GM12865 (cell line): ENCODE results near the gene TFDP2.

Experiments
- DNase-seq: peaks from one replicate; pipeline ENCODE4 v3.0.0; 2010; ENCODE audit warnings: low read depth
- H3K4me3 ChIP-seq: 2 replicates; pipeline ENCODE4 v1.5.1; 2011; ENCODE audit warnings: mild to moderate bottlenecking, low read depth, low read length, control low read depth
- TF ChIP-seq, protein P1 (sequence below): IDR thresholded peaks from 2 replicates; pipeline ENCODE4 v1.5.1; 2011; ENCODE audit warnings: low read length, control low read depth, low read depth, inconsistent platforms; ENCODE audit not compliant: insufficient read depth; ENCODE audit errors: missing control alignments

TFDP2 gene

DNA sequence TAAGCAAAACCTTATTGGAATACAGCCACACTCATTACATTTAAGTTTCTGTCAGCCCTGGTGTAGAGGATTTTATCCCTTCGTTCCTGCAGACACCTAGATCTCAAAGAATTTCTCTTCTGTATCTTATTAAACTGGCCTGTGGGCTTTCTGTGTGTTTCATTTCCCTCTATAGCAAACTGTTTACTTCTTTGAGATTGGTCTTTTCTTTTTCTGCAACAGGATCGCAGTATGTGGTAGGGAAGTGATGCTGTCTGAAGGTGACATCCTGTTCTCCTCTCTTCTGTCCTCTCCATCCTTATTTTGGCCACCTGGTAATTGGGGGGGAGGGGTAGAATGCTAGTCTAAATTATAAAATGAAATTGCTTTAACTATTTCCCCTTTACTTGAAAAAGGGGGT, 247.4 kb downstream of the TFDP2 start:
- DNase-seq = no peak
- no peak overlapping the region for H3K4me3 ChIP-seq
- TF ChIP-seq, protein P1, sequence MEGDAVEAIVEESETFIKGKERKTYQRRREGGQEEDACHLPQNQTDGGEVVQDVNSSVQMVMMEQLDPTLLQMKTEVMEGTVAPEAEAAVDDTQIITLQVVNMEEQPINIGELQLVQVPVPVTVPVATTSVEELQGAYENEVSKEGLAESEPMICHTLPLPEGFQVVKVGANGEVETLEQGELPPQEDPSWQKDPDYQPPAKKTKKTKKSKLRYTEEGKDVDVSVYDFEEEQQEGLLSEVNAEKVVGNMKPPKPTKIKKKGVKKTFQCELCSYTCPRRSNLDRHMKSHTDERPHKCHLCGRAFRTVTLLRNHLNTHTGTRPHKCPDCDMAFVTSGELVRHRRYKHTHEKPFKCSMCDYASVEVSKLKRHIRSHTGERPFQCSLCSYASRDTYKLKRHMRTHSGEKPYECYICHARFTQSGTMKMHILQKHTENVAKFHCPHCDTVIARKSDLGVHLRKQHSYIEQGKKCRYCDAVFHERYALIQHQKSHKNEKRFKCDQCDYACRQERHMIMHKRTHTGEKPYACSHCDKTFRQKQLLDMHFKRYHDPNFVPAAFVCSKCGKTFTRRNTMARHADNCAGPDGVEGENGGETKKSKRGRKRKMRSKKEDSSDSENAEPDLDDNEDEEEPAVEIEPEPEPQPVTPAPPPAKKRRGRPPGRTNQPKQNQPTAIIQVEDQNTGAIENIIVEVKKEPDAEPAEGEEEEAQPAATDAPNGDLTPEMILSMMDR = no peak

DNA sequence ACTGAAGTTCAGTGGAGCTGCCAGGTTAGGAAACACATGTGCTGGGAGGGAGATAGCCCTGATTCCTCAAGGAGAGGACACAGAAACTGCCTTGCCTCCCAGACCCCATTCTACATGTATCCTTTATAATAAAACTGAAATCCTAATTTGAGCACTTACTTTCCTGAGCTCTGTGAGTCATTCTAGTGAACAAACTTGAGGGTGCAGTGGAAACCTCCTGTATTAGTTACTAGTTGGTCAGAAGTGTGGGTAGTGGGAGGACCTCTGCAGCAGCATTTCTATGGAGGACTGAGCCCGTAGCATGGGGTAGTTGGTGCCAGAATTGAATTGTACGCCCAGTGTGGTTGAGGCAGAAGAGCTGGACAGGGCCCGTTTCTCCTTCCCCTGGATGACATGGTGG, 249.0 kb downstream of the TFDP2 start:
- H3K4me3 ChIP-seq = no peak overlapping the region
- TF ChIP-seq, protein P1 = no peak
- no peak for DNase-seq

DNA sequence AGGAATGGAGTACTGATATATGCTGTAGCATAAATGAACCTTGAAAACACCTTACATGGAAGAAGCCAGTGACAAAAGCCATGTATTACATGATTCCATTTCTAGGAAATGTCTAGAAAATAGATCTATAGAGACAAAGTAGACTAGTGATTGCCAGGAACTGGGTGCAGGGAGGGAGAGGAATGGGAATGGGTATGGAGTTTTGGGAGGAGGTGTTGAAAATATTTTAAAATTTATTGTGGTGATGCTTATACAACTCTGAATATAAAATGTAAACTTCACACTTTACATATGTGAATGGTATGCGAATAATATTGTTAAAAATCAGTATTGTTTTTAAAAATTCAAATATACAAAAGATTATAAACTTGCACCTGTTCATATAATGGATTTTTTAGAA, 250.4 kb downstream of the TFDP2 start:
- no peak overlapping the region for H3K4me3 ChIP-seq
- DNase-seq = no peak
- TF ChIP-seq, protein P1 = no peak

DNA sequence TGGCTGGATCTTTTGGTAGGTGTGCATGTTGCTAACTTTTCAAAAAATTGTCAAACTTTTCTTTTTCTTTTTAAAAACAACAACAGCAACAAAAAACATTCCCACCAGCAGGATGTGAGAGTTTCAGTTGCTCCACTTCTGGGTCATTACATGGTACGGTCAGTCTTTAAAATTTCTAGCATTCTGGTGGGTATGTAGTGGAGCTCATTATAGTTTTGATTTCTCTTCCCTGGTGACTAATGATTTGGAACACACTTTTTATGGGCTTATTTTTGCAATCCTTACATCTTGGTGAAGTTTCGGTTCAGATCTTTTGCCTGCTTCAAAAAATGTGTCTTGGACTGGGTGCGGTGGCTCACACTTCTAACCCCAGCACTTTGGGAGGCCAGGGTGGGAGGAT, 253.6 kb downstream of the TFDP2 start:
- no peak for DNase-seq
- no peak overlapping the region for H3K4me3 ChIP-seq
- TF ChIP-seq, protein P1 = no peak

DNA sequence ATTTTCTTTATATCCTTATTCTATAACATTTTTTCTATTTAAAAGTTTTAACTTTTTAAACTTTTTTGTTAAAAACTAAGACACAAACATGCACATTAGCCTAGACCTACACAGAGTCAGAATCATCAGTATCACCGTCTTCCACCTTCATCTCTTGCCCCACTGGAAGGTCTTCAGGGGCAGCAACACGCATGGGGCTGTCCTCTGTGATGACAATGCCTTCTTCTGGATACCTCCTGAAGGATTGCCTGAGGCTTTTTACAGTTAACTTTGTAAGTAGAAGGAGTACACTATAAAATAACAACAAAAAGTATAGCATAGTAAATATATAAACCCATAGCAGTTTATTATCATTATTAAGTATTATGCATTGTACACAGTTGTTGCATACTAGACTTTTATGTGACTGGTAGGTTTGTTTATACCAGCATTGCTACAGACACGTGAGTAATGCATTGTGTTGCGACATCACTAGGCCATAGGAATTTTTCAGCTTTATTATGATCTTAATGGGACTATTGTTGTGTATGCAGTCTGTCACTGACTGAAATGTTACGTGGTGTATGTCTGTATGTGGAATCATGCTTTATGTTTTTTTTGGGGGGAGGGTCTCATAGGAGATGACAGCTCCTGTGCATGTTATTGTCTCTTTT, 254.7 kb downstream of the TFDP2 start:
- no peak for DNase-seq
- TF ChIP-seq, protein P1 = no peak
- H3K4me3 ChIP-seq = no peak overlapping the region
